Vagina (tissue), 2 donors: Measurements from ENCODE around the gene DDX6.
"Not testable (repeated sequence)": the region's sequence is repeated elsewhere in the genome, so short reads cannot be mapped to it uniquely, and the experiment has no call there.

Source experiments
- POLR2A ChIP-seq, 2 donors: fragments of 450-650 bp; IDR thresholded peaks; one replicate each; pipeline ENCODE4 v1.6.1; 2017; ENCODE audit warnings: antibody characterized with exemption in 2 of 2, mild to moderate bottlenecking in 2 of 2, moderate library complexity in 2 of 2
- POLR2AphosphoS5 ChIP-seq, 2 donors: sonication (generic); formaldehyde crosslinking; IDR thresholded peaks; one replicate each; pipeline ENCODE4 v1.9.0; 2017; ENCODE audit warnings: antibody characterized with exemption in 2 of 2, mild to moderate bottlenecking in 2 of 2, low read depth in 1 of 2; ENCODE audit not compliant: insufficient read depth in 1 of 2
- TF ChIP-seq, protein P1 (sequence below), 3 experiments: fragments of 450-650 bp in 2 of 3; fragments of 200-600 bp in 1 of 3; sonication (generic) in 1 of 3; IDR thresholded peaks; one replicate each; pipeline ENCODE4 v1.5.1; 2017 to 2019; ENCODE audit warnings: antibody characterized with exemption in 3 of 3, mild to moderate bottlenecking in 2 of 3, moderate library complexity in 2 of 3

GRCh38 chr11:118761981-118762380 is 29.0 kb downstream of the DDX6 start:
- TF ChIP-seq, protein P1, sequence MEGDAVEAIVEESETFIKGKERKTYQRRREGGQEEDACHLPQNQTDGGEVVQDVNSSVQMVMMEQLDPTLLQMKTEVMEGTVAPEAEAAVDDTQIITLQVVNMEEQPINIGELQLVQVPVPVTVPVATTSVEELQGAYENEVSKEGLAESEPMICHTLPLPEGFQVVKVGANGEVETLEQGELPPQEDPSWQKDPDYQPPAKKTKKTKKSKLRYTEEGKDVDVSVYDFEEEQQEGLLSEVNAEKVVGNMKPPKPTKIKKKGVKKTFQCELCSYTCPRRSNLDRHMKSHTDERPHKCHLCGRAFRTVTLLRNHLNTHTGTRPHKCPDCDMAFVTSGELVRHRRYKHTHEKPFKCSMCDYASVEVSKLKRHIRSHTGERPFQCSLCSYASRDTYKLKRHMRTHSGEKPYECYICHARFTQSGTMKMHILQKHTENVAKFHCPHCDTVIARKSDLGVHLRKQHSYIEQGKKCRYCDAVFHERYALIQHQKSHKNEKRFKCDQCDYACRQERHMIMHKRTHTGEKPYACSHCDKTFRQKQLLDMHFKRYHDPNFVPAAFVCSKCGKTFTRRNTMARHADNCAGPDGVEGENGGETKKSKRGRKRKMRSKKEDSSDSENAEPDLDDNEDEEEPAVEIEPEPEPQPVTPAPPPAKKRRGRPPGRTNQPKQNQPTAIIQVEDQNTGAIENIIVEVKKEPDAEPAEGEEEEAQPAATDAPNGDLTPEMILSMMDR (IDR thresholded peaks at IDR 0.05): not testable (repeated sequence)
- not testable (repeated sequence) for TF ChIP-seq POLR2A (IDR thresholded peaks at IDR 0.05); POLR2AphosphoS5 (IDR thresholded peaks at IDR 0.05; ENCODE audit: insufficient read depth in 1 of 2, low read depth in 1 of 2)
